Astrocyte (in vitro differentiated cells and primary cell): ENCODE data around the gene TUG1.

Experiments used
- EZH2 ChIP-seq: IDR thresholded peaks from 2 replicates; pipeline ENCODE4 v1.6.1; 2012; ENCODE audit warnings: mild to moderate bottlenecking, low read length, inconsistent platforms; ENCODE audit not compliant: insufficient read depth
- TF ChIP-seq, protein P1 (sequence below): IDR thresholded peaks from 2 replicates; pipeline ENCODE4 v1.5.1; 2011; ENCODE audit warnings: low read depth, mild to moderate bottlenecking, inconsistent platforms, low read length, moderate library complexity; ENCODE audit not compliant: insufficient read depth

DNA sequence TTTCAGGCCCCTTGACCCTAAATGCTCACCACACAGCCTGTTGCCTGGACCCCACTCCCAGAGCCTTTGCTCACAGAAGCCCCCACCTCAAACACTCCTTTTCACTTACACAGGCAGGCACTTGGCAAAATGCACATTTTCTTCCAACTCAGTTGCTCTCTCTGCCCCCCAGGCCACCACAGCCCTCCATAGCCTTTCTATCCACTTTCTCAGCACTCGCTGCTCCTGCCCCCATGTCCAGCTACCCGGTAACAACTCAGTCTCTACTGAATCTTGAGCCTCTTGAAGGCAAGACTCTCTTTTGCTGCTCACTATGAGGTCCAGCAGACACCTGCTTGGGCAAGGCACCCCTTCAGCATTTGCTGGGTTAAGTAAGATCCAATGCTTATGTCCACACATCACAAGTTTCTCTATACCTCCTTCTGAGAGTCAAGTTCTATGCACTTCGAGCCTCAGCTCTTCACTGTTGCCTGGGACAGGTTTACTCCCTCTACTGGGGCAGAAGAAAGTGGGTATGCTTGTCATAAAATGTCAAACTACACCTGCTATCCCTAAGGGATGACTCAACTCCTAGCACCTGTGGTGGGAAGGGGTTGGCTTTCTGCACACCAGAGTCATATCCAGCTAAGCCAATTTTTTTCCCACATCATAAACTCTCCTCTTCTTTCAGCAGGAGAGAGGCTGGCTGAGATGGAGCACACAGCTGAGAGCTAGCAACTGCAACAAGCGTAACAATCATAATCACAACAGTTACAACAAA lies 37.3 kb upstream of the TUG1 start:
- TF ChIP-seq, protein P1, sequence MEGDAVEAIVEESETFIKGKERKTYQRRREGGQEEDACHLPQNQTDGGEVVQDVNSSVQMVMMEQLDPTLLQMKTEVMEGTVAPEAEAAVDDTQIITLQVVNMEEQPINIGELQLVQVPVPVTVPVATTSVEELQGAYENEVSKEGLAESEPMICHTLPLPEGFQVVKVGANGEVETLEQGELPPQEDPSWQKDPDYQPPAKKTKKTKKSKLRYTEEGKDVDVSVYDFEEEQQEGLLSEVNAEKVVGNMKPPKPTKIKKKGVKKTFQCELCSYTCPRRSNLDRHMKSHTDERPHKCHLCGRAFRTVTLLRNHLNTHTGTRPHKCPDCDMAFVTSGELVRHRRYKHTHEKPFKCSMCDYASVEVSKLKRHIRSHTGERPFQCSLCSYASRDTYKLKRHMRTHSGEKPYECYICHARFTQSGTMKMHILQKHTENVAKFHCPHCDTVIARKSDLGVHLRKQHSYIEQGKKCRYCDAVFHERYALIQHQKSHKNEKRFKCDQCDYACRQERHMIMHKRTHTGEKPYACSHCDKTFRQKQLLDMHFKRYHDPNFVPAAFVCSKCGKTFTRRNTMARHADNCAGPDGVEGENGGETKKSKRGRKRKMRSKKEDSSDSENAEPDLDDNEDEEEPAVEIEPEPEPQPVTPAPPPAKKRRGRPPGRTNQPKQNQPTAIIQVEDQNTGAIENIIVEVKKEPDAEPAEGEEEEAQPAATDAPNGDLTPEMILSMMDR = no peak
- no peak for TF ChIP-seq EZH2
